GM12878 (cell line): ENCODE results near the gene DUS2. TPM values are rescaled to one million over a fixed set of nuclear protein-coding genes. Genes with fewer than 3 reads are reported as not detected.

Experiments used
- ATAC-seq: fragments of 200-7000 bp; cut with Tn5 transposase; 3 replicates; pipeline ENCODE4 v1.9.1; 2020; ENCODE audit warnings: mild to moderate bottlenecking, moderate library complexity
- BruUV-seq: library from RNA; stranded (reverse); fragments of 400-500 nt; replicated peaks from 2 replicates; lab custom pipeline; 2021; lab: Mats Ljungman, UMichigan
- CTCF ChIA-PET: fragments of 300-600 bp; sonication (Branson Sonifier 250); formaldehyde crosslinking; extraction: SDS; loops from one replicate; lab custom pipeline; 2021; ENCODE audit warnings: inconsistent platforms; lab: Yijun Ruan, JAX
- POLR2A ChIA-PET: fragments of 350-600 bp; formaldehyde crosslinking; extraction: SDS; loops from one replicate; lab custom pipeline; 2021; ENCODE audit warnings: inconsistent platforms; lab: Charles Lee
- RAD21 ChIA-PET: fragments of 300-600 bp; sonication (Branson Sonifier 250); formaldehyde crosslinking; loops from one replicate; lab custom pipeline; 2023; ENCODE audit warnings: antibody characterized with exemption; ENCODE audit not compliant: unreplicated experiment; lab: Charles Lee
- SMC1A ChIA-PET: fragments of 300-600 bp; sonication (Branson Sonifier 250); formaldehyde crosslinking; loops from one replicate; lab custom pipeline; 2023; ENCODE audit not compliant: unreplicated experiment, uncharacterized antibody; lab: Charles Lee
- DNase-seq: peaks from one replicate; pipeline ENCODE4 v3.0.0-alpha.2; 2011; ENCODE audit warnings: low read depth, low spot score
- FAIRE-seq: peaks from 3 replicates; lab custom pipeline; 2011; peaks lifted over from hg19 to GRCh38; lab: Jason Lieb, UNC
- H2AFZ ChIP-seq: 2 replicates; pipeline ENCODE4 v1.6.0; 2011; ENCODE audit warnings: low read depth, low read length, control low read depth; ENCODE audit not compliant: control insufficient read depth
- H3K27ac ChIP-seq: 2 replicates; pipeline ENCODE4 v1.5.1; 2011; ENCODE audit warnings: control low read depth; ENCODE audit not compliant: control insufficient read depth, insufficient read depth
- H3K27me3 ChIP-seq, 2 experiments: replicated peaks in 1 of 2; 2 replicates each; pipeline versions ENCODE4 v1.6.0 to v1.6.1; 2011; ENCODE audit warnings: low read length in 1 of 2; ENCODE audit not compliant: control insufficient read depth in 2 of 2, insufficient read depth in 2 of 2
- H3K36me3 ChIP-seq, 2 experiments: 2 replicates each; pipeline ENCODE4 v1.5.1; 2011; ENCODE audit warnings: low read length in 1 of 2; ENCODE audit not compliant: control insufficient read depth in 2 of 2, insufficient read depth in 2 of 2
- H3K4me1 ChIP-seq: 2 replicates; pipeline ENCODE4 v1.6.1; 2011; ENCODE audit warnings: mild to moderate bottlenecking, low read length, moderate library complexity, mixed read lengths; ENCODE audit not compliant: control insufficient read depth, insufficient read depth
- H3K4me2 ChIP-seq: 2 replicates; pipeline ENCODE4 v1.6.0; 2011; ENCODE audit warnings: control low read depth; ENCODE audit not compliant: control insufficient read depth, insufficient read depth
- H3K4me3 ChIP-seq: fragments of 200-600 bp; sonication (generic); 2 replicates; pipeline ENCODE4 v1.5.1; 2016
- H3K79me2 ChIP-seq: 2 replicates; pipeline ENCODE4 v1.6.0; 2011; ENCODE audit warnings: low read length; ENCODE audit not compliant: control insufficient read depth, insufficient read depth
- H3K9ac ChIP-seq: 2 replicates; pipeline ENCODE4 v1.8.0; 2011; ENCODE audit warnings: low read length, control low read depth, mixed read lengths; ENCODE audit not compliant: control insufficient read depth, insufficient read depth
- H3K9me3 ChIP-seq: replicated peaks from 3 replicates; pipeline ENCODE4 v1.5.1; 2011; ENCODE audit warnings: mild to moderate bottlenecking, low read length; ENCODE audit not compliant: control insufficient read depth, insufficient read depth
- H4K20me1 ChIP-seq: 2 replicates; pipeline ENCODE4 v1.6.0; 2011; ENCODE audit not compliant: control insufficient read depth, insufficient read depth
- EGR1 ChIP-seq, 2 experiments: IDR thresholded peaks; 1 replicate in 1 of 2; 2 replicates in 1 of 2; pipeline ENCODE4 v1.6.1; 2011 to 2012; ENCODE audit warnings: low read depth in 2 of 2, low read length in 2 of 2, borderline replicate concordance in 1 of 2, mild to moderate bottlenecking in 1 of 2, moderate library complexity in 1 of 2
- IKZF2 ChIP-seq, 2 experiments: fragments of 450-650 bp; IDR thresholded peaks; 2 replicates each; pipeline ENCODE4 v1.6.1; 2017; ENCODE audit warnings: mild to moderate bottlenecking in 2 of 2, moderate library complexity in 2 of 2
- KAT2A ChIP-seq: conservative IDR thresholded peaks from 2 replicates; pipeline ENCODE4 v1.6.1; 2011; ENCODE audit warnings: low read depth, low read length; ENCODE audit not compliant: control insufficient read depth
- LARP7 ChIP-seq: fragments of 450-650 bp; IDR thresholded peaks from 2 replicates; pipeline ENCODE4 v1.6.1; 2017; ENCODE audit warnings: mild to moderate bottlenecking
- MEF2A ChIP-seq: IDR thresholded peaks from 2 replicates; pipeline ENCODE4 v1.6.1; 2011; ENCODE audit warnings: low read depth, mild to moderate bottlenecking, low read length, moderate library complexity; ENCODE audit not compliant: insufficient read depth
- MYB ChIP-seq: fragments of 150-350 bp; IDR thresholded peaks from 2 replicates; pipeline ENCODE4 v1.6.1; 2014; ENCODE audit warnings: mild to moderate bottlenecking, low read depth, low read length, borderline replicate concordance
- NFYB ChIP-seq: IDR thresholded peaks from 2 replicates; pipeline ENCODE4 v1.6.1; 2011; ENCODE audit warnings: low read depth, mild to moderate bottlenecking, low read length, improper control_type of control experiment, moderate library complexity; ENCODE audit not compliant: insufficient read depth
- NR2C2 ChIP-seq: IDR thresholded peaks from 2 replicates; pipeline ENCODE4 v1.6.1; 2011; ENCODE audit warnings: borderline replicate concordance, low read depth; ENCODE audit not compliant: control insufficient read depth, insufficient read length
- PBX3 ChIP-seq: IDR thresholded peaks from 2 replicates; pipeline ENCODE4 v1.6.1; 2011; ENCODE audit warnings: mild to moderate bottlenecking, low read depth, low read length, moderate library complexity; ENCODE audit not compliant: insufficient replicate concordance
- TARDBP ChIP-seq: IDR thresholded peaks from 2 replicates; pipeline ENCODE4 v1.6.1; 2016; ENCODE audit warnings: borderline replicate concordance
- YBX1 ChIP-seq: fragments of 450-650 bp; IDR thresholded peaks from 2 replicates; pipeline ENCODE4 v1.6.1; 2016; ENCODE audit warnings: antibody characterized with exemption
- YY1 ChIP-seq: IDR thresholded peaks from 2 replicates; pipeline ENCODE4 v1.6.1; 2011; ENCODE audit warnings: low read depth, mild to moderate bottlenecking, low read length
- ZNF24 ChIP-seq: fragments of 450-650 bp; IDR thresholded peaks from 2 replicates; pipeline ENCODE4 v1.6.1; 2017; ENCODE audit warnings: antibody characterized with exemption, mild to moderate bottlenecking
- WGBS: methylation state at CpG from one replicate; pipeline ENCODE4 v1.1.6; 2016; ENCODE audit warnings: low lambda C conversion rate; ENCODE audit not compliant: insufficient replicate concordance, insufficient coverage; ENCODE audit errors: missing lambda C conversion rate; 5-methylcytosine and 5-hydroxymethylcytosine counted together
- in situ Hi-C: fragments of 300-500 bp; cut with MboI; formaldehyde crosslinking; loops from 9 replicates; pipeline ENCODE4 v1.14.3; 2018; ENCODE audit warnings: mixed read lengths
- intact Hi-C: fragments of 100-400 bp; cut with micrococcal nuclease; formaldehyde crosslinking; loops from one replicate; pipeline ENCODE4 v1.14.2; 2022; ENCODE audit not compliant: unreplicated experiment
- polyA plus RNA-seq, 11 experiments: library from polyadenylated mRNA; depleted of rRNA in 4 of 11; unstranded in 6 of 11; stranded (reverse) in 5 of 11; fragments of >200 nt; fragmentation: Nextera tagmentation in 4 of 11; fragmentation: Illumina TruSeq in 1 of 11; extraction: Ambion mirVana in 4 of 11; extraction: Trizol in 1 of 11; gene quantifications; 1 replicate in 1 of 11; 2 replicates in 10 of 11; pipeline versions ENCODE4 v1.2.1 to v1.2.3, GENCODE V29; 2011 to 2016; ENCODE audit warnings: inconsistent platforms in 2 of 11, missing spikeins in 2 of 11, low read depth in 1 of 11
- total RNA-seq, 4 experiments: library from RNA; depleted of rRNA in 3 of 4; stranded (reverse); fragments of >200 nt in 3 of 4; fragmentation: Illumina TruSeq in 1 of 4; extraction: Trizol in 1 of 4; gene quantifications; 2 replicates each; pipeline versions ENCODE4 v1.2.1 to v1.2.3, GENCODE V29; 2013 to 2021

Gene DUS2
- total and polyA plus RNA-seq, 10 of the 15 experiments (the other 5 are each of a cell fraction or from before 2014, with no cell fraction given): 4.8 to 32.3 (median 25.5) TPM

GRCh38 chr16:68022278-68022727 is 781 bp upstream of the DUS2 start:
- intact Hi-C loops: no loop called here
- in situ Hi-C loops: no loop called here

GRCh38 chr16:68028996-68029395 is 5.9 kb downstream of the DUS2 start:
- Histone ChIP-seq H3K27ac (no peak overlapping the region), H2AFZ (no peak overlapping the region), H3K9ac (no peak overlapping the region), H3K4me3 (no peak overlapping the region), H3K4me2 (no peak overlapping the region), H3K79me2 (peaks cover 6% of the 10 kb centered on the region), H3K9me3 (no peaks in the 10 kb centered on the region), H3K36me3 (peaks cover 0 to 10% of the 10 kb centered on the region in 2 experiments; a peak in 2 of 4 replicates), H4K20me1 (no peaks in the 10 kb centered on the region), H3K27me3 (no peaks in the 10 kb centered on the region), H3K4me1 (no peaks in the 10 kb centered on the region)
- BruUV-seq: no TSS peak
- WGBS: 98% methylated on average over 3 of the region's 3 CpGs
- ChIA-PET CTCF (interaction anchor here (1.6 to 2.9 kb wide), 2 partner anchors 11 to 12 kb away, joined by 6 to 14 read pairs; no protein-coding TSS in a partner anchor), SMC1A (interaction anchor here (0.9 to 3.2 kb wide), 3 partner anchors 9 to 62 kb away, joined by 3 to 9 read pairs (median 3); no protein-coding TSS in a partner anchor), POLR2A (no interaction called here), RAD21 (interaction anchor here (0.6 kb wide), 1 partner anchor 648 kb away, joined by 3 read pairs; no protein-coding TSS in a partner anchor)
- in situ Hi-C loops: no loop called here
- ATAC-seq: no peak
- intact Hi-C loops: no loop called here
- FAIRE-seq: no peak
- DNase-seq: no peak
- no peak for TF ChIP-seq PBX3
- no peak for TF ChIP-seq MYB
- TF ChIP-seq YBX1: no peak
- no peak for TF ChIP-seq KAT2A
- TF ChIP-seq TARDBP: no peak
- no peak for TF ChIP-seq NR2C2
- TF ChIP-seq ZNF24: no peak
- TF ChIP-seq MEF2A: no peak
- no peak for TF ChIP-seq LARP7

More at GRCh38 chr16:68022278-68022727, 781 bp upstream of the DUS2 start:
- Histone ChIP-seq H3K9me3 (no peaks in the 10 kb centered on the region), H3K4me2 (peak overlapping the region; percentile 84), H3K79me2 (peaks cover 34% of the 10 kb centered on the region), H3K9ac (peak overlapping the region; percentile 99), H2AFZ (peak overlapping the region; percentile 92), H3K36me3 (peaks cover 0 to 15% of the 10 kb centered on the region in 2 experiments; a peak in 2 of 4 replicates), H3K27me3 (no peaks in the 10 kb centered on the region), H4K20me1 (no peaks in the 10 kb centered on the region), H3K27ac (peak overlapping the region; percentile 87), H3K4me3 (peak overlapping the region; percentile 99), H3K4me1 (peaks cover 11% of the 10 kb centered on the region)
- ChIA-PET CTCF (interaction anchor here (0.7 to 2.5 kb wide), 11 partner anchors 15 to 350 kb away, joined by 3 to 13 read pairs (median 4); no protein-coding TSS in a partner anchor), SMC1A (interaction anchor here (0.7 to 1.1 kb wide), 3 partner anchors 14 to 130 kb away, joined by 3 read pairs; no protein-coding TSS in a partner anchor), POLR2A (interaction anchor here (0.8 to 1.4 kb wide), 7 partner anchors 9 to 149 kb away, joined by 3 to 5 read pairs (median 4); partner anchors contain the start of gene EDC4), RAD21 (interaction anchor here (0.9 to 2.7 kb wide), 5 partner anchors 18 to 86 kb away, joined by 3 to 10 read pairs (median 3); no protein-coding TSS in a partner anchor)
- DNase-seq: no peak
- 21% methylated on average over 19 of the region's 19 CpGs for WGBS
- BruUV-seq: no TSS peak
- TF ChIP-seq NFYB (no peak), EGR1 (IDR thresholded peaks at IDR 0.05; ENCODE audit: borderline replicate concordance in 1 of 2, low read depth in 2 of 2, low read length in 2 of 2) (0 out of 3 replicates have a peak, but pooled peaks of 1 of the 2 experiments have one; percentile 2), IKZF2 (IDR thresholded peaks at IDR 0.05) (no peak), YY1 (0 out of 2 replicates have a peak, but pooled peaks have one; percentile 39)
- FAIRE-seq: no peak
- peak; percentile 48 for ATAC-seq
